Gastrocnemius medialis (tissue), 4 donors: ENCODE measurements around the gene POU2AF1.

Experiments used
- POLR2A ChIP-seq, 2 donors: fragments of 450-650 bp; IDR thresholded peaks; one replicate each; pipeline ENCODE4 v1.6.1; 2017; ENCODE audit warnings: antibody characterized with exemption in 2 of 2, mild to moderate bottlenecking in 2 of 2, moderate library complexity in 2 of 2
- TF ChIP-seq, protein P1 (sequence below), 5 experiments: fragments of 450-650 bp in 3 of 5; fragments of 200-600 bp in 2 of 5; sonication (generic) in 2 of 5; IDR thresholded peaks in 4 of 5; conservative IDR thresholded peaks in 1 of 5; 1 replicate in 4 of 5; 2 replicates in 1 of 5; pipeline ENCODE4 v1.5.1; 2016 to 2019; ENCODE audit warnings: antibody characterized with exemption in 5 of 5, mild to moderate bottlenecking in 3 of 5, moderate library complexity in 3 of 5

DNA sequence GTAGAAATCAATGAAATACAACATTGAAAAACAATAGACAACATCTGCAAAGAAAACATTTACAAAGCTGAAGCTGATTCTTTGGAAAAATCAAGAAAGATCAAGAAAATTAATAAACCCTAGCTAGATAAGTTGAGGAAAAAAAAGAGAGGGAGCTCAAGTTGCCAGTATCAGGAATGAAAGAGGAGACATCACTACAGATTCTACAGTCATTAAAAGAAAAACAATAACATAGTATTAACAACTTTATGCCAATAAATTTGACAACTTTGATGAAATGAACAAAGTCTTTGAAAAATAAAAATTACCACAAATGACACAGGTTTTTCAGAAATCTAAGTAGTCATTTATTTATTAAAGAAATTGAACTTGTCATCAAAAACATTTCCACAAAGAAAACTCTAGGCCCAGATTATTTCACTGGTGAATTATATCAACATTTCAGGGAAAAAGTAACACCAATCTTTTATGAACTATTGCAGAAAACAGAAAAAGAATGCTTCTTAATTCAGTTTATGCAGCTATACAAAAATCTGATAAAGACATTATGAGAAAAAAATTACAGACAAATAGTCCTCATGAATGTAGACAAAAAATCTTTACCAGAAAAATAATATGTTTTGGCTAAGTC, 39.2 kb downstream of the POU2AF1 start:
- TF ChIP-seq, protein P1, sequence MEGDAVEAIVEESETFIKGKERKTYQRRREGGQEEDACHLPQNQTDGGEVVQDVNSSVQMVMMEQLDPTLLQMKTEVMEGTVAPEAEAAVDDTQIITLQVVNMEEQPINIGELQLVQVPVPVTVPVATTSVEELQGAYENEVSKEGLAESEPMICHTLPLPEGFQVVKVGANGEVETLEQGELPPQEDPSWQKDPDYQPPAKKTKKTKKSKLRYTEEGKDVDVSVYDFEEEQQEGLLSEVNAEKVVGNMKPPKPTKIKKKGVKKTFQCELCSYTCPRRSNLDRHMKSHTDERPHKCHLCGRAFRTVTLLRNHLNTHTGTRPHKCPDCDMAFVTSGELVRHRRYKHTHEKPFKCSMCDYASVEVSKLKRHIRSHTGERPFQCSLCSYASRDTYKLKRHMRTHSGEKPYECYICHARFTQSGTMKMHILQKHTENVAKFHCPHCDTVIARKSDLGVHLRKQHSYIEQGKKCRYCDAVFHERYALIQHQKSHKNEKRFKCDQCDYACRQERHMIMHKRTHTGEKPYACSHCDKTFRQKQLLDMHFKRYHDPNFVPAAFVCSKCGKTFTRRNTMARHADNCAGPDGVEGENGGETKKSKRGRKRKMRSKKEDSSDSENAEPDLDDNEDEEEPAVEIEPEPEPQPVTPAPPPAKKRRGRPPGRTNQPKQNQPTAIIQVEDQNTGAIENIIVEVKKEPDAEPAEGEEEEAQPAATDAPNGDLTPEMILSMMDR (IDR thresholded peaks at IDR 0.05 in 4 of 5, conservative IDR thresholded peaks at IDR 0.05 in 1 of 5) = no peak
- TF ChIP-seq POLR2A (IDR thresholded peaks at IDR 0.05) = no peak
